Heart right ventricle (tissue), 16 donors: ENCODE data around the gene RENBP. TPM values are rescaled to one million over a fixed set of nuclear protein-coding genes. Genes with fewer than 3 reads are reported as not detected.

ENCODE experiments used
- ATAC-seq, 8 donors: fragments of 200-7000 bp; cut with Tn5 transposase; one replicate each; pipeline ENCODE4 v1.9.1; 2020; ENCODE audit warnings: mild to moderate bottlenecking in 8 of 8, moderate library complexity in 8 of 8, moderate number of reproducible peaks in 1 of 8
- DNase-seq, 2 donors: peaks; one replicate each; pipeline ENCODE4 v3.0.0-alpha.2; 2020
- H3K27ac ChIP-seq, 10 donors: fragments of 200-600 bp; sonication (generic) in 2 of 10; one replicate each; pipeline versions ENCODE4 v1.5.0 to v1.8.0; 2020 to 2022; ENCODE audit warnings: mild to moderate bottlenecking in 3 of 10
- H3K27me3 ChIP-seq, 7 donors: fragments of 200-600 bp; one replicate each; pipeline ENCODE4 v1.8.0; 2021 to 2022; ENCODE audit warnings: mild to moderate bottlenecking in 2 of 7
- H3K36me3 ChIP-seq, 9 donors: fragments of 200-600 bp; sonication (generic) in 1 of 9; one replicate each; pipeline versions ENCODE4 v1.5.0 to v1.8.0; 2020 to 2022; ENCODE audit warnings: mild to moderate bottlenecking in 2 of 9
- H3K4me1 ChIP-seq, 9 donors: fragments of 200-600 bp; sonication (generic) in 1 of 9; one replicate each; pipeline versions ENCODE4 v1.5.0 to v1.8.0; 2020 to 2022; ENCODE audit warnings: mild to moderate bottlenecking in 4 of 9
- H3K4me3 ChIP-seq, 10 donors: fragments of 200-600 bp; sonication (generic) in 2 of 10; one replicate each; pipeline versions ENCODE4 v1.5.0 to v1.8.0; 2020 to 2022; ENCODE audit warnings: mild to moderate bottlenecking in 7 of 10, moderate library complexity in 2 of 10
- H3K9me3 ChIP-seq, 11 donors: fragments of 200-600 bp in 10 of 11; sonication (generic) in 2 of 11; one replicate each; pipeline versions ENCODE4 v1.5.0 to v1.8.0; 2013 to 2022; ENCODE audit warnings: mild to moderate bottlenecking in 2 of 11, control low read depth in 1 of 11, moderate library complexity in 1 of 11
- CTCF ChIP-seq, 9 donors: fragments of 200-600 bp; sonication (generic) in 2 of 9; IDR thresholded peaks; one replicate each; pipeline versions ENCODE4 v1.5.0 to v1.8.0; 2021 to 2022; ENCODE audit warnings: antibody characterized with exemption in 9 of 9, mild to moderate bottlenecking in 5 of 9, moderate library complexity in 1 of 9
- WGBS, 2 donors: extraction: QIAGEN DNeasy Blood & Tissue Kit; methylation state at CpG; one replicate each; pipeline ENCODE4 v1.1.7; 2013; ENCODE audit warnings: inconsistent platforms in 1 of 2; 5-methylcytosine and 5-hydroxymethylcytosine counted together
- intact Hi-C, 10 donors: fragments of 100-400 bp; cut with DNase I; formaldehyde crosslinking; loops; one replicate each; pipeline versions ENCODE4 v1.11.1 to v1.14.2; 2022
- polyA plus RNA-seq, 2 donors: library from polyadenylated mRNA; stranded (reverse); fragments of 200-250 nt; gene quantifications; one replicate each; pipeline ENCODE4 v1.2.3, GENCODE V29; 2013
- total RNA-seq, 10 donors: library from RNA; stranded (reverse); fragmentation: NEBNext Ultra II Directional in 3 of 10; extraction: Animal tissue kit (Norgen Biotek cat#: 25700) in 3 of 10; gene quantifications; one replicate each; pipeline versions ENCODE4 v1.2.1 to v1.2.4, GENCODE V29; 2021 to 2023
- donor health status: Arrhythmogenic right ventricular cardiomyopathy.
- donor health status: ischemic (EF 13 %, LVEDD 7.1; RV severe dilation, severe dysfunction).
- donor health status: healthy with polysubstance abuse.
- donor health status: DM: no; HTN: yes; CAD: no.
- donor health status: DM: no; HTN: no; CAD: no.
- donor health status: ischemic (EF 25% LVEDD 6.9; RV normal size, moderate dysfunction).
- donor health status: ischemic (EF 25% LVEDD 5.7; RV mildly dilated, moderate dysfunction).
- donor health status: healthy.
- donor health status: DM: yes; HTN: yes; CAD: no.
- donor health status: Ischemic cardiomyopathy.
- donor health status: ischemic (EF 35%, LVEDD 5.7; RV mildly dilated, moderate dysfunction).
- donor health status: nonischemic (EF 11% LVEDD 7.7; RV severe dilation, severe dysfunction).
- donor health status: DM: yes; HTN: yes; CAD: no.
- donor health status: PGD.
- donor health status: ischemic (EF 29% LVEDD 5.4; RV normal size, mild dysfunction).
- donor health status: nonischemic (EF 23%, LVEDD 6.1; RV moderate dilation, normal function).

The RENBP gene
- total and polyA plus RNA-seq, 12 donors: 6.0 to 17.0 (median 9.6) TPM

GRCh38 chrX:153970357-153971123 is 26.1 kb upstream of the RENBP start:
- peaks cover 0 to 24% (median 0%) of the 10 kb centered on the region in 7 donors for H3K27me3 ChIP-seq
- H3K27ac ChIP-seq: peak overlapping the region; percentile 93 to 100 (median 100)
- 0 to 1% methylated on average over 32 to 48 of the region's 49 CpGs for WGBS, 2 donors
- no peaks in the 10 kb centered on the region for H3K9me3 ChIP-seq
- ATAC-seq (peak; percentile 5 to 38 (median 24)), DNase-seq (peak in 1 of 2 donors; percentile 47)
- H3K4me3 ChIP-seq: peak overlapping the region; percentile 47 to 92 (median 83)
- no peaks in the 10 kb centered on the region for H3K36me3 ChIP-seq
- intact Hi-C loops: no loop called here
- TF ChIP-seq CTCF (IDR thresholded peaks at IDR 0.05): no peak
- peaks cover 8 to 66% (median 56%) of the 10 kb centered on the region in 9 donors for H3K4me1 ChIP-seq

- 1 to 7% methylated on average over 22 to 26 of the region's 26 CpGs for WGBS, 2 donors
- Histone ChIP-seq H3K4me1 (peaks cover 8 to 68% (median 57%) of the 10 kb centered on the region in 9 donors), H3K27ac (peak overlapping the region in 8 of 10 donors; percentile 23 to 100 (median 79)), H3K36me3 (no peaks in the 10 kb centered on the region), H3K9me3 (no peaks in the 10 kb centered on the region), H3K4me3 (peak overlapping the region in 9 of 10 donors; percentile 47 to 92 (median 82)), H3K27me3 (peaks cover 0 to 20% (median 0%) of the 10 kb centered on the region in 7 donors)
- no peak for TF ChIP-seq CTCF (IDR thresholded peaks at IDR 0.05)
- no peak for DNase-seq
- ATAC-seq: peak in 1 of 8 donors; percentile 13
- intact Hi-C loops: no loop called here
Observed at GRCh38 chrX:153969904-153970356, 25.5 kb upstream of the RENBP start.

- DNase-seq: no peak
- Histone ChIP-seq H3K4me3 (peak overlapping the region in 9 of 10 donors; percentile 47 to 92 (median 82)), H3K27ac (peak overlapping the region in 8 of 10 donors; percentile 23 to 100 (median 79)), H3K4me1 (peaks cover 8 to 69% (median 52%) of the 10 kb centered on the region in 9 donors), H3K27me3 (peaks cover 0 to 15% (median 0%) of the 10 kb centered on the region in 7 donors), H3K36me3 (peaks cover 0 to 3% (median 0%) of the 10 kb centered on the region in 9 donors), H3K9me3 (no peaks in the 10 kb centered on the region)
- WGBS, 2 donors: 12 to 18% methylated on average over 23 to 25 of the region's 25 CpGs
- no peak for TF ChIP-seq CTCF (IDR thresholded peaks at IDR 0.05)
- intact Hi-C loops: no loop called here
- ATAC-seq: no peak
Observed at GRCh38 chrX:153969125-153969903, 24.9 kb upstream of the RENBP start.

- intact Hi-C loops: no loop called here
Observed at GRCh38 chrX:153968754-153969124, 24.3 kb upstream of the RENBP start.

More at GRCh38 chrX:153968754-153969124, 24.3 kb upstream of the RENBP start:
- DNase-seq: no peak
- WGBS, 2 donors: 15 to 27% methylated on average over 12 of the region's 12 CpGs
- H3K27me3 ChIP-seq: peaks cover 0 to 15% (median 0%) of the 10 kb centered on the region in 7 donors
- H3K27ac ChIP-seq: peak overlapping the region in 6 of 10 donors; percentile 64 to 100 (median 96)
- no peak for ATAC-seq
- no peaks in the 10 kb centered on the region for H3K9me3 ChIP-seq
- H3K4me1 ChIP-seq: peaks cover 8 to 65% (median 47%) of the 10 kb centered on the region in 9 donors
- no peak for TF ChIP-seq CTCF (IDR thresholded peaks at IDR 0.05)
- H3K36me3 ChIP-seq: peaks cover 0 to 9% (median 0%) of the 10 kb centered on the region in 9 donors
- peak overlapping the region in 8 of 10 donors; percentile 47 to 92 (median 84) for H3K4me3 ChIP-seq
